HG02938 (cell line): Measurements from ENCODE around the gene CALHM3.

ENCODE experiments used
- ATAC-seq: cut with Tn5 transposase; IDR thresholded peaks from one replicate; pipeline ENCODE4 v1.9.1; 2021; ENCODE audit warnings: mild to moderate bottlenecking, moderate library complexity; ENCODE audit not compliant: unreplicated experiment

Gene CALHM3

GRCh38 chr10:103475437-103475836, 3.6 kb downstream of the CALHM3 start:
- no peak for ATAC-seq

GRCh38 chr10:103474077-103474476, 5.0 kb downstream of the CALHM3 start:
- no peak for ATAC-seq

- ATAC-seq = no peak
These were observed 5.8 kb downstream of the CALHM3 start for GRCh38 chr10:103473261-103473671.

- ATAC-seq = no peak
These were observed 7.0 kb downstream of the CALHM3 start for GRCh38 chr10:103472005-103472404.

GRCh38 chr10:103470761-103471653, 8.0 kb downstream of the CALHM3 start:
- ATAC-seq = peak; percentile 76

GRCh38 chr10:103469201-103469600, 9.8 kb downstream of the CALHM3 start:
- ATAC-seq = no peak

GRCh38 chr10:103467406-103467805, 11.6 kb downstream of the CALHM3 start:
- ATAC-seq = no peak

GRCh38 chr10:103466734-103467133, 12.3 kb downstream of the CALHM3 start:
- no peak for ATAC-seq

- no peak for ATAC-seq
These were observed 13.4 kb downstream of the CALHM3 start for GRCh38 chr10:103465411-103466179.

GRCh38 chr10:103463499-103463898, 15.5 kb downstream of the CALHM3 start:
- ATAC-seq = no peak

- ATAC-seq = no peak
These were observed 19.4 kb downstream of the CALHM3 start for GRCh38 chr10:103459615-103460014.

- no peak for ATAC-seq
These were observed 20.3 kb downstream of the CALHM3 start, which contains the start of gene CALHM1 for GRCh38 chr10:103458720-103459119. Gene CALHM1 (minus strand): TSS chr10:103458900. CDS start chr10:103458751, 149 bp downstream.

- no peak for ATAC-seq
These were observed 21.0 kb downstream of the CALHM3 start for GRCh38 chr10:103457896-103458583.

- no peak for ATAC-seq
These were observed 21.8 kb downstream of the CALHM3 start for GRCh38 chr10:103457176-103457712.

- no peak for ATAC-seq
These were observed 22.9 kb downstream of the CALHM3 start for GRCh38 chr10:103456074-103456660.

- no peak for ATAC-seq
These were observed 23.8 kb downstream of the CALHM3 start for GRCh38 chr10:103455235-103455634.

- no peak for ATAC-seq
These were observed 25.0 kb downstream of the CALHM3 start for GRCh38 chr10:103454026-103454425.

- no peak for ATAC-seq
These were observed 26.4 kb downstream of the CALHM3 start for GRCh38 chr10:103452506-103453230.

- peak; percentile 75 for ATAC-seq
These were observed 27.1 kb downstream of the CALHM3 start, which contains the start of gene CALHM2 for GRCh38 chr10:103451831-103452505. Gene CALHM2 (minus strand): TSS chr10:103452370. CDS start chr10:103449941, 2,429 bp downstream.
